ENCODE data around the gene CRHR2.

DNA sequence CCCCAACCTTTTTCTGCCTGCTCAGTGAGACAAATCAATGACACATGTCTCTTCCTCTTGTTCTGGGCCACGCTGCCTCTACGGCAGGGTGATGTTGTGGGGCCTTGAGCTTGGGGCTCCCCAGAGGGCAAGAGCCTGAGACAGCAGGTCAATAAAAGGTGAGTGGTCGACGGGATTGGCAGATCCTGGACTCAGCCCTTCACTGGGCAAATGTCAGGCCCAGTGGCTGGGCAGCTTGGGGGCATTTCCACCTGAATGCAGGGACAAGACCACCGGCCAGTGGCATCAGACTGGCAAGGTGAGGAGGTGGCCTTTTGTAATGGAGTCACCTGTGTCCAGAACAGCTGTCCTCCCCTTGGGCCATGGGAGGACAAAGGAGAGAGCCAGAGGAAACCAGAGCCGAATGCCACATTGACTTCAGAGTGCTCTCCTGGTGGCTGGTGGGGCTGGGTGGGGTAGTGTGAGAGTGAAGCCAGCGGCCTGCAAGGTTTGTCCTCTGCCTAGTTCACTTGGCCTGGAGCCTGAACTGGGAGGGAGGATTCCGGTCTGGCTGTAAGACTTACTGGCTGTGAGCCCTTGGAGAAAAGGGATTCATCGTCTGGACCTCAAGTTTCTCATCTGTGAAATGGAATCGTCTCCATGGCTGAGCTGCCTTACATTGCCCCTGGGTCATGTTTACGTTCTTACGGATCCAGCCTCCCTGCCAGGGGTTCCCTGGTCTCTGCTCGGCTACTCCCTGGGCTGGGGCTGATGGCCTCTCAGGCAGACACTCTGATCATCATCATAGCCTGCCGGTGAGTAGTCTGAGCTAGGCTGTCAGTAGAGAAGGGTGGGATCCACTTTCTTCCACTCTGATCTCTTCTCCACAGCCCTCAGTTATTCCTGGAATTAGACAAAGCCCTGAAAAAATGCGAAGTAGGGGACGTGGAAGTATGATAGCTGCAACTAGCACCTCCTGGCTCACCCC, 25.4 kb upstream of the CRHR2 start:
- TF ChIP-seq TAF1 (IDR thresholded peaks at IDR 0.05; ENCODE audit: borderline replicate concordance, low read depth, low read length) (no peak), POLR2A (IDR thresholded peaks at IDR 0.05; ENCODE audit: low read depth, low read length) (no peak), POLR2AphosphoS5 (IDR thresholded peaks at IDR 0.05; ENCODE audit: low read depth, low read length) (no peak)
